ENCODE results near the gene COCH.

DNA sequence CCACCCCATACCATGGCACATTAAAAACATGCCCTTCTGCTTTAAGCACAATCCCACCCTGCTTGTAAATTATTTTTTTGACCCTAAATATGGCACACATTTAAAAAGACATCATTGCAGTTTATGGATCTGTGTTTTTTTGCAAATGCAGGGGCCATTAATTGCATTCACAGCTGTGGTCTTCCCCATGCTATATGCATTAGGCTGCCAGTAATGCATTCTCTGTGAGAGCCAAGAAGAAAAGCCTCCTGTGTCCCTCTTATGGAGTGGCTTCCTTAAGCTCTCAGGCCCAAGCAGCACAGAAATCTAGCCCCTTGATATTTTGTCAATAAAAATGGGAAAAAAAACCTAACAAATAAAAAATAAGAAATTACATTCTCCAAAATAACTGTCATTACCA is 20.4 kb upstream of the COCH start:
- TF ChIP-seq POLR2AphosphoS5 (IDR thresholded peaks at IDR 0.05) (no peak), POLR2A (IDR thresholded peaks at IDR 0.05) (no peak)

Measured in prostate gland (tissue), 1 donor.